ENCODE data around the gene HIPK2.

Gene HIPK2

DNA sequence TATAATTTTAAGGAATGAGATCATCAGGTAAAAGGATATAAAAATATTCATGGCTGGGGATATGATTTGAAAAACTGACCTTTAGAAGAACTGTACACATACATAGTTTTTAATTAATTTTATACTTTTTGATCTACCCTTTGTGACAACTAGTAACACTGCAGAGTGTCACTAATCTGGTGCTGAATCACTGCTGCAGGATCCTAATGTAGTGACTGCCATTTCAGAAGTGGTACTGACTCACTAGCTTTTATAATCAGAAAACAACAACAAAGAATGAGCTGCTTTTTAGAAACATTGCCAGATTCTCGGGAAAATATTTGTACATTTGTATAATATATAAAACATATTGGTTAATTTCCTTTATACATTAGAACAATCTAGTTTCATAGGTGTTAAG is 110.4 kb downstream of the HIPK2 start:
- no peak for DNase-seq

GRCh38 chr7:139666501-139666900 is 111.3 kb downstream of the HIPK2 start:
- DNase-seq: no peak

- no peak for DNase-seq
Measured at GRCh38 chr7:139664434-139664833, 113.4 kb downstream of the HIPK2 start.

- DNase-seq: no peak
Measured at GRCh38 chr7:139663608-139664177, 114.1 kb downstream of the HIPK2 start.

DNA sequence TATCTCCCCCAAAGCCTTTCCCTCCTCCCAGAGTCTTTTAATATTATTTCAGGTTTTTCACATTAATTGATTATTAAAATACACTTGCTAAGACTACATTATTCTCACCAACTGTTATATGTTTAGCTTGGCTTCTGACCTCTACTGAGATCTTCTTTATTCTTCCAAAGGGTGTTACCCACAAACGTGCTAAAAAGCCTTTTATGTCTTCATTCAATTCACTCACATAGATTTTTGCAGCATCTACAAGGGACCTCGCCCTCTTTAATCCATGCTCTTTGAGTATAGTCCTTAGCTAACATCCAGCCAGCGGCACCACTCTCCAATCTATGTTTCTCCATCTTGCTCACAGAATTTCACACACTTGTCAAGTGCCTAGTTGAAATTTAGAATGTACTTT is 115.9 kb downstream of the HIPK2 start:
- no peak for DNase-seq

GRCh38 chr7:139661043-139661440 is 116.8 kb downstream of the HIPK2 start:
- DNase-seq: no peak

DNA sequence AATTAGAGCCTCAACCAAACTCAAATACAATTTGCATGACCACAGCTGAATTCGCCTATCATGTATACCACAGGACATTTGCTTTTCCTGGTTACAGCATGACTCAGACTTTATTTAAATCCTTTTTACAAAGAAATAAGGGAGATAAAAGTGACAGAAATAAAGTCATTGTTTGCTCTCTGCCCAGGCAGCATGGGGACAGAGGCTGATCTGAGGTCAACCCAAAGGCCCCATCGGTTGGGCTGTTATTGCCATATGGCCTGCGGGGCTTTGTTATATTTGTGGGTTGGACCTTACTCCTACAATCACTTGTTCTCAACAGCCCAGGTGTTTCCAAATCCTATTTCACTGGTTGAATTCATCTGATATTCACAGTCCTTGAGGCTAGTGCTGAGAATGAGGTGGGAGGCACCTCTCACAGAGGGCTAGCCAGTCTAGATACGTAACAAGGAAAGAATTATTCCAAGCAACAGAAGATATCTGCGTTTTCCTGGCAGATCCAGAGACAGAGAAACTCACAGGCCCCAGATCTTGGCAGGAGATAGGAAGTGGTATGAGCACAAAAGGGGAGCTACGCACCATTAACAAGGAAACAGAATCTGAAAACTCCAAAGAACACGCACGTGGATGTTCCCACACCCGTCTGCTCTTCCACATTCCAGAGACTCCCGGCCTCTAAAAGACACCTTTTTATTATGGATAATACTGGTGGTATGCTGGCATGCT is 117.3 kb downstream of the HIPK2 start:
- DNase-seq: no peak

- DNase-seq: no peak
Measured at GRCh38 chr7:139659922-139660316, 117.9 kb downstream of the HIPK2 start.

DNA sequence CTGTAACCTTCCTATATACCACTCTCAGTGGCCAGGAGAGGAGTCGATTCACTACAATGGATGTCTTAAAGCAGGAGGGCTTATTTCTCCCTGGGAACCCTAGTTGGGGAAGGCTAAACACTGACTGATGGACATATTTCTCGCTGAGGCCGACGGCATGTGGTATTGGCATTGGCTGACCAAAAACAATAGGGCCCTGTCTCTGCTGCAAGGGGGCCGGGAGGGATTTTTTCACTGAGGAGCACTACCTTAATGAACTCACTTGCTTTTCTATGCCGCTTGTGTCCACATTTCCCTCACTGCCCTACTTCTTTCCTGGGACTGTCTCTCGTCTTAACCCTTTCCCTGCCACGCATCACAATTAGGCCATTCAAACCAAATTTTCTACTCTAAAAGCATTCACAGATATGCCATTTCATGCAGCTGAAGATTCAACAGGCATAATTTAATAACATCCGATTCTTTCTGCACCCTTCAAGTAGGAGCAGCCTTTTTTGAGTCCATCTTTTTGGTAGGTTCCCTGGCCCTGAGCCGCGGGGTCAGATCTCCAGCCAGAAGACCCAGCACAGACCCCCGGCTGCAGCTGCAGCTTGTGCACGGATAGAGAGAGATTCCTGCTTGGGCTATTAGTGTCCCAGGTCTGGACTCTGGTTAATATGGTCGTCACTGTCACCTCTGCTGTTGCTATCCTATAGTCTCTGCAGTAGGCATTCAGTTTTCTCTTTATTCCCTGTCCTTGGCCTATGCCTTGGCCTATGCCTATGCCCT is 118.7 kb downstream of the HIPK2 start:
- no peak for DNase-seq

DNA sequence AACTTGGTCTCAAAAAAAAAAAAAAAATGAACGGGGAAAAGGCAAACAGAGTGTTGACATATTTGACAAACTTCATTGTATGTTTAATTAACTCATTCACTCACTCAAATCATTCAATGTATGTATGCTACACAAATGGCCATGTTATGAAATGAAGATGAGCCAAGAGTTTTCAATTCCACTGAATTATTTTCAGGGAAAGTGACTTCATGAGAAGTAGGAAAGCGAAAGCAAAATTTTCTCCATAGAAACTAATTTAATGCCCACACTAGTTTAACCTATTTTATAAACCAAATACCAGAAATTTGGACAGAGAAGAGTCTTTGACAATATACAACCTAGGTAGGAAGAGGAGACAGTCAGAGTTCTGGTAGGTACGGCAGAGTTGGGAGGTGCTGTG is 119.5 kb downstream of the HIPK2 start:
- DNase-seq: no peak

- no peak for DNase-seq
Measured at GRCh38 chr7:139657725-139658124, 120.1 kb downstream of the HIPK2 start.

GRCh38 chr7:139656387-139656786 is 121.4 kb downstream of the HIPK2 start:
- DNase-seq: no peak

- DNase-seq: no peak
Measured at GRCh38 chr7:139655305-139655704, 122.5 kb downstream of the HIPK2 start.

DNA sequence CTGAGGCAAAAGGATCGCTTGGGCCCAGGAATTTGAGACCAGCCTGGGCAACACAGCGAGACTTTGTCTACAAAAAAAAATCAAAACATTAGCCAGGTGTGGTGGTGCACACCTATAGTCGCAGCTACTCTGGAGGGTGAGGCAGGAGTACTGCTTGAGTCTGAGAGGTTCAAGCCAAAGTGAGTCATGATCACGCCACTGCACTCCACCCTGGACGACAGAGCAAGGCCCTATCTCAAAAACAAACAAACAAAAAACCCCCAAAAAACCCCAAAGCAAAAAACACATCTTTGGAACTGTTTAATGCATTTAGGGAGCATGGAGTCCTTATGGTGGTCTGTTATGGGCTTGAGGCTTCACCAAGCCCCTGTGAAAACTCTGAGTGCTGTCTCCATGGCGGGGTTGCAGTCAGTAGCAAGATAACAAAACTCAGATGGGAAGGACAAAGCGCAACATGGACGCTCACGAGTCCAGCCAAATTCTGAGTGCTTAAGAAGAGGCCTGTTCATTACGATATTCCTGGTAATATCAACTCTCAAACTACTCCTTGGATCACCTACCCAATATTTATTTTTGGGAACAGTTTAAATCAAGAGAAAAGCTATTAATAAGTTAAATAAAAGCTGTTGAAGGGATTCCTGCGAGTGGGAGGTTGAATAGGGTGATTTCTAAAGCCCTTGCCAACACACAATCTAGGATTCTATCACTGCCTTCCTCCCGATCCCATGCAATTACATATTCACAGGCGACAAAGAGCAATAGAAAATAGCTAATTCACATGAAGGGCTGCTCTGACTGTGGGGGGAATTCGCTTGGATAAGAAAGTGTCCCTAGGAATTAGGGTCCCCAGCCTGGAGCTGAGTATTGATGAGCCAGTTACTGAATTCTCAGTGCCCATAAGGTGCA is 123.3 kb downstream of the HIPK2 start:
- DNase-seq: no peak

- no peak for DNase-seq
Measured at GRCh38 chr7:139651914-139652313, 125.9 kb downstream of the HIPK2 start.

DNA sequence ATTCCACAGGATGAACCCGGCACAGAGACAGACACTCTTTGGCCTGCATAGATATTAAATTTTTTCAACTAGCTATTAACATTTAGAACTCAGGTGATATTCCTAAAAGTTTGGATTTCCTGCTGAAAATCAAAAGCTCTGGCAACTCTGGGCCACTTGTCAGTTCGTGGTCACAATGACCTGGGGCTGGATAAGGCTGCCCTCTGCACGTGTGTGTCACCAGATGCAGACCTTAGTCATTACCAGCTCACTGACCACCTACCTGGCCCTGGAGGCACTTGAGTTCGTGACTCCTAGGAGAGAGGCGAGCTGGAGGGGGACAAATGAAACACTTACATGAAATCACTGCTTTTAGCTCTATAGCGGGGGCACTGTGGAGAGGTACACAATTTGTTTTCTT is 126.5 kb downstream of the HIPK2 start:
- DNase-seq: no peak

DNA sequence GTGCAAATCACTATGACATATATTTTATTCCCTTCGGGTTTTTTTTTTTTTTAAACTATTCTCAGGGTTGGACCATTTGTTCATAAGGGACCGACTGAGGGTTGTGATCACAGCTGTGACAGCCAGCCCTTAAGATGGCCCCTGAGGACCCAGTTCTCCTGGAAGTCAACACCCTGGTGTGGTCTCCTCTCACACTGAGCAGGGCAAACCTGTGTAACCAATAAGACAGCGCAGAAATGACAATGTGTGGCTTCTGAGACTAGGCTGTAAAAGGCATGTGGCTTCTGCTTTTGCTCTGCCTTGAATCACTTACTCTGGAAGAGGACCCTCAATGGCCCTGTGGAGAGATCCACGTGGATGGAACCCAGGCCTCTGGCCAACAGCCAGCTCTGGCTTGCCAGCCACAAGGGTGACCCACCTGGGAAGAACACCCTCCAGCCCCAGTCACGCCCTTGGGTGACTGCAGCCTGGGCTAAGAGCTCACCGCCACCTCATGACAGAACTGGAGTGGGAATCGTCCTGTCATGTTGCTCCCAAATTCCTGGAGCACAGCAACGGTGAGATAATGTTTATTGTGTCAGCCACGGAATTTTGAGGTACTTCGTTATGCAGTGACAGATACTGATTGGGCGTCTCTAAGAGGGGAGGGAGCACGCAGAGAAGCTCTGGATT is 127.2 kb downstream of the HIPK2 start:
- no peak for DNase-seq

DNA sequence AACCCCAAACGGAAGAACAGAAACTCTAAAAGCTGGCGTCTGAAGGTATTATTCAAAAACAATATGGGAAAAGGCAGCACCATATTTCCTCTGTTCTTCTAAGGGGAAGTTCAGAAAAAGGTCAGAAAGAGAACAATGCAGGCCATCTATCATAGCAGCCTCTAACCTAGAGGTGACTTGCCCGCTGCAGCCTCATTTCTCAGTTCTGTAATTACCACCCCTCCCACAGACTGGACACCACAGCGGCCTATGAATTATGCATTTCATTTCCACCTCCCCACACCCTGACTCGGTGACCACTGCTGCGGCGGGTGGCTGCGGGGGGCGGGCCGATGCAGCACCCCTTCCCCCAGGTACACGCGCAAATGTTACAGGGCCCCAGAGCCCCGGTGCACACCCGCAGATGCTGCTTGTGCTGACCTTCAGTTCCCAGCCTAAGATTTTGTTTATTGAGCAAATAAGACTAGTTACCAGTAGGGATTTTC is 128.8 kb downstream of the HIPK2 start:
- DNase-seq: no peak

DNA sequence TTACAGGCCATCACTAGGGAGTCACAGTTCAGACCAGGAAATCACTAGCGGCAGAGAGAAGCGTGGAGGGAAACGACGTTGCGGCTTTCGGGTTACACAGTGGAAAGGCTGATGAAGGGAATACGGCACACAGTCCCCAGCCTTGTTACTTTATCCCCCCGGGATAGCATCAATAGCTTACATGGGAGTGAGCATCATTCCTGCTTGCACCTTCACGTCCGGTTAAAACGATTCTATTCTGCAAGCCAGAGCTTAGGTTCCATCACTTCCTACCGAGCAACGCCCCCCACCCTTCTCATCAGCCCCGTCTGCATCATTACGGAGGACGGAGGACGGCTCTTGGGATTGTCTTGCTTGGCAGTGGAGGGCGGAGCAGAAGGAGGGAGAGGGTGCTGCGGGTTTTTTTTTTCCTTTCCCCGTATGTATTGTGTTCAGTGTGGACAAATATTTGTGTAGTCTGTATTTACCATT is 129.4 kb downstream of the HIPK2 start:
- DNase-seq: no peak

GRCh38 chr7:139647814-139648390 is 129.9 kb downstream of the HIPK2 start:
- no peak for DNase-seq

DNA sequence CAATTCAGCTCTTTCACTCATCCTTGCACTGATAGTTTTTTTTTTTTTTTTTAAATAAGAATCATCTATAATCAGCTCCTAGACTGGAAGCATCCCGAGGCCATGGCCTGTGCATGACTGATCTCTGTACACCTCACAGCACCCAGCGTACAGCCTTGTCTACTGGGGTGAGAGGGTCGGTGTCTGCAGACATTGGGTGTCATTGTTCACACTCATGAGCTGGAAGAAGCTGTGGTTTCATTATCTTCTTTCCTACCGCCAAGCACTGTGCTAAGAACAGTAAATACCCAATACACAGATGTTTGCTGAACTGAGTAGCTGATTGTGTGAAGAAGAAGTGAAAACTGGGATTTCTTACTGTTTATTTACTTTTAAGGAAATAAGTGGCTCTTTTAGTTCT is 130.7 kb downstream of the HIPK2 start:
- no peak for DNase-seq

DNA sequence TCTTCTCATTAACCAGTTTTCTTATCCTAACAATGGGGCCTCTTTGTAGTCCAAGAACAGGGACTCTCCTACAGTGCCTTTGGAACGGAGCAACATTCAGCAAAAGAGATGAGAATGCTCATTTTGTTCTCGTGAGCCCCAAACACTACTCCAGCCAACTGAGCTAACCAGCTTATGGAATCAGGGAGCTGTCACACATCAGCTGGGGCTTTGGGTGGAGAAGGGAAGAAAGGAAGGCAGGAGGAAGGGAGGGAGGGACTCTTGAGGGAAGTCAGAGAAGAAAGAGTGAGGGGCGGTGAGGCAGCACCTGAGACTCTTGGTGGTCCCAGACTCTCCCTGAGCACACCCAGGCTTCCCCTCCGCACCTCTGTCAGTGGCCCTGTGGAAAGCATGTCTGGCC is 131.2 kb downstream of the HIPK2 start:
- no peak for DNase-seq

Measured in NCI-H1694 (cell line).